ENCODE measurements around the gene SLC25A18. TPM values are rescaled to one million over a fixed set of nuclear protein-coding genes. Genes with fewer than 3 reads are reported as not detected.

Gene SLC25A18
- total and polyA plus RNA-seq, 10 of the 15 experiments (the other 5 are each of a cell fraction or from before 2014, with no cell fraction given) = 0.03 to 0.09 TPM; not detected in 8

GRCh38 chr22:17523925-17524324 lies 39.4 kb upstream of the SLC25A18 start:
- RAD21 ChIA-PET (ENCODE audit: unreplicated experiment) = no interaction called here
- no peaks in the 10 kb centered on the region; a peak in 2 of 4 replicates for H3K27me3 ChIP-seq (replicated peaks in 1 of 2; ENCODE audit: control insufficient read depth in 2 of 2, insufficient read depth in 2 of 2, low read length in 1 of 2)
- ATAC-seq (no peak), FAIRE-seq (no peak), DNase-seq (ENCODE audit: low read depth, low spot score) (no peak)
- H3K9ac ChIP-seq (ENCODE audit: control insufficient read depth, insufficient read depth, low read length) = no peak overlapping the region
- intact Hi-C loops (cut with micrococcal nuclease; ENCODE audit: unreplicated experiment) (no loop called here), in situ Hi-C loops (cut with MboI) (no loop called here)
- no peaks in the 10 kb centered on the region for H3K79me2 ChIP-seq (ENCODE audit: control insufficient read depth, insufficient read depth, low read length)
- POLR2A ChIA-PET = interaction anchor here (1.0 kb wide), 1 partner anchor 258 kb away, joined by 10 read pairs; no protein-coding TSS in a partner anchor
- H3K4me3 ChIP-seq = no peak overlapping the region
- no peak overlapping the region for H3K4me2 ChIP-seq (ENCODE audit: control insufficient read depth, insufficient read depth)
- H4K20me1 ChIP-seq (ENCODE audit: control insufficient read depth, insufficient read depth) = no peaks in the 10 kb centered on the region
- CTCF ChIA-PET = interaction anchor here (0.6 kb wide), 1 partner anchor 332 kb away, joined by 3 read pairs; no protein-coding TSS in a partner anchor
- no peaks in the 10 kb centered on the region for H3K4me1 ChIP-seq (ENCODE audit: control insufficient read depth, insufficient read depth, low read length)
- no peaks in the 10 kb centered on the region for H3K36me3 ChIP-seq (ENCODE audit: control insufficient read depth in 2 of 2, insufficient read depth in 2 of 2, low read length in 1 of 2)
- no peak overlapping the region for H2AFZ ChIP-seq (ENCODE audit: control insufficient read depth, low read depth, low read length)
- BruUV-seq (replicated peaks) = no TSS peak
- 57% methylated on average over 10 of the region's 10 CpGs for WGBS (ENCODE audit: insufficient coverage, insufficient replicate concordance, low lambda C conversion rate, missing lambda C conversion rate)
- H3K27ac ChIP-seq (ENCODE audit: control insufficient read depth, insufficient read depth) = no peak overlapping the region
- SMC1A ChIA-PET (ENCODE audit: uncharacterized antibody, unreplicated experiment) = interaction anchor here (0.6 kb wide), 1 partner anchor 456 kb away, joined by 3 read pairs; no protein-coding TSS in a partner anchor
- H3K9me3 ChIP-seq (replicated peaks; ENCODE audit: control insufficient read depth, insufficient read depth, low read length) = no peaks in the 10 kb centered on the region
- TF ChIP-seq, protein P1, sequence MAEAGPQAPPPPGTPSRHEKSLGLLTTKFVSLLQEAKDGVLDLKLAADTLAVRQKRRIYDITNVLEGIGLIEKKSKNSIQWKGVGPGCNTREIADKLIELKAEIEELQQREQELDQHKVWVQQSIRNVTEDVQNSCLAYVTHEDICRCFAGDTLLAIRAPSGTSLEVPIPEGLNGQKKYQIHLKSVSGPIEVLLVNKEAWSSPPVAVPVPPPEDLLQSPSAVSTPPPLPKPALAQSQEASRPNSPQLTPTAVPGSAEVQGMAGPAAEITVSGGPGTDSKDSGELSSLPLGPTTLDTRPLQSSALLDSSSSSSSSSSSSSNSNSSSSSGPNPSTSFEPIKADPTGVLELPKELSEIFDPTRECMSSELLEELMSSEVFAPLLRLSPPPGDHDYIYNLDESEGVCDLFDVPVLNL (IDR thresholded peaks at IDR 0.05; ENCODE audit: low read depth, low read length) = no peak
- TF ChIP-seq, protein P2, sequence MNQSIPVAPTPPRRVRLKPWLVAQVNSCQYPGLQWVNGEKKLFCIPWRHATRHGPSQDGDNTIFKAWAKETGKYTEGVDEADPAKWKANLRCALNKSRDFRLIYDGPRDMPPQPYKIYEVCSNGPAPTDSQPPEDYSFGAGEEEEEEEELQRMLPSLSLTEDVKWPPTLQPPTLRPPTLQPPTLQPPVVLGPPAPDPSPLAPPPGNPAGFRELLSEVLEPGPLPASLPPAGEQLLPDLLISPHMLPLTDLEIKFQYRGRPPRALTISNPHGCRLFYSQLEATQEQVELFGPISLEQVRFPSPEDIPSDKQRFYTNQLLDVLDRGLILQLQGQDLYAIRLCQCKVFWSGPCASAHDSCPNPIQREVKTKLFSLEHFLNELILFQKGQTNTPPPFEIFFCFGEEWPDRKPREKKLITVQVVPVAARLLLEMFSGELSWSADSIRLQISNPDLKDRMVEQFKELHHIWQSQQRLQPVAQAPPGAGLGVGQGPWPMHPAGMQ (IDR thresholded peaks at IDR 0.05; ENCODE audit: borderline replicate concordance) = no peak
- no peak for TF ChIP-seq EED (IDR thresholded peaks at IDR 0.05; ENCODE audit: low read depth)
- TF ChIP-seq PBX3 (IDR thresholded peaks at IDR 0.05; ENCODE audit: insufficient replicate concordance, low read depth, low read length) = no peak
- no peak for TF ChIP-seq ETV6 (conservative IDR thresholded peaks at IDR 0.05 in 1 of 2, IDR thresholded peaks at IDR 0.05 in 1 of 2; ENCODE audit: borderline replicate concordance in 1 of 2, low read depth in 1 of 2)
- no peak for TF ChIP-seq ASH2L (IDR thresholded peaks at IDR 0.05; ENCODE audit: borderline replicate concordance, low read depth)
- no peak for TF ChIP-seq IRF4 (IDR thresholded peaks at IDR 0.05; ENCODE audit: low read depth, low read length)
- TF ChIP-seq YY1 (IDR thresholded peaks at IDR 0.05; ENCODE audit: low read depth, low read length) = no peak
- TF ChIP-seq TBL1XR1 (IDR thresholded peaks at IDR 0.05; ENCODE audit: low read depth, low read length) = no peak
- TF ChIP-seq IRF3 (IDR thresholded peaks at IDR 0.05) = no peak
- TF ChIP-seq HSF1 (IDR thresholded peaks at IDR 0.05; ENCODE audit: low read depth, low read length) = no peak
- TF ChIP-seq JUNB (IDR thresholded peaks at IDR 0.05) = no peak
- TF ChIP-seq ZZZ3 (IDR thresholded peaks at IDR 0.05; ENCODE audit: control insufficient read depth, insufficient read length, low read depth) = no peak
- no peak for TF ChIP-seq ESRRA (IDR thresholded peaks at IDR 0.05; ENCODE audit: low read length)
- TF ChIP-seq CBFB (IDR thresholded peaks at IDR 0.05; ENCODE audit: low read depth) = no peak
- TF ChIP-seq, protein P3, sequence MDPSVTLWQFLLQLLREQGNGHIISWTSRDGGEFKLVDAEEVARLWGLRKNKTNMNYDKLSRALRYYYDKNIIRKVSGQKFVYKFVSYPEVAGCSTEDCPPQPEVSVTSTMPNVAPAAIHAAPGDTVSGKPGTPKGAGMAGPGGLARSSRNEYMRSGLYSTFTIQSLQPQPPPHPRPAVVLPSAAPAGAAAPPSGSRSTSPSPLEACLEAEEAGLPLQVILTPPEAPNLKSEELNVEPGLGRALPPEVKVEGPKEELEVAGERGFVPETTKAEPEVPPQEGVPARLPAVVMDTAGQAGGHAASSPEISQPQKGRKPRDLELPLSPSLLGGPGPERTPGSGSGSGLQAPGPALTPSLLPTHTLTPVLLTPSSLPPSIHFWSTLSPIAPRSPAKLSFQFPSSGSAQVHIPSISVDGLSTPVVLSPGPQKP (IDR thresholded peaks at IDR 0.05; ENCODE audit: low read depth, low read length) = no peak
- TF ChIP-seq SRF (IDR thresholded peaks at IDR 0.05; ENCODE audit: low read depth in 2 of 2, low read length in 2 of 2) = no peak
- no peak for TF ChIP-seq NRF1 (conservative IDR thresholded peaks at IDR 0.05; ENCODE audit: low read depth, low read length)
